HepG2 (cell line): Measurements from ENCODE around the gene NACC2. TPM values are rescaled to one million over a fixed set of nuclear protein-coding genes. Genes with fewer than 3 reads are reported as not detected.

Source experiments
- HCFC1 ChIP-seq: fragments of 150-350 bp; IDR thresholded peaks from 2 replicates; pipeline ENCODE4 v1.6.1; 2014; ENCODE audit warnings: low read depth, low read length
- HINFP ChIP-seq: sonication (generic); formaldehyde crosslinking; IDR thresholded peaks from 2 replicates; pipeline ENCODE4 v1.4.0; 2020; ENCODE audit warnings: low read depth, mild to moderate bottlenecking, missing genetic modification reagents
- HIVEP1 ChIP-seq: sonication (generic); formaldehyde crosslinking; IDR thresholded peaks from 2 replicates; pipeline ENCODE4 v1.4.0; 2020; ENCODE audit warnings: mild to moderate bottlenecking, missing genetic modification reagents
- IRX3 ChIP-seq: sonication (generic); formaldehyde crosslinking; IDR thresholded peaks from 2 replicates; pipeline ENCODE4 v1.8.1; 2023; ENCODE audit warnings: mild to moderate bottlenecking, low read depth, missing genetic modification reagents, borderline replicate concordance
- MAF1 ChIP-seq: sonication (generic); formaldehyde crosslinking; IDR thresholded peaks from 2 replicates; pipeline ENCODE4 v1.5.0; 2020; ENCODE audit warnings: missing genetic modification reagents, borderline replicate concordance
- MEIS1 ChIP-seq: sonication (generic); formaldehyde crosslinking; IDR thresholded peaks from 2 replicates; pipeline ENCODE4 v1.9.0; 2021; ENCODE audit warnings: mild to moderate bottlenecking, missing genetic modification reagents, moderate library complexity, borderline replicate concordance
- MEIS2 ChIP-seq: sonication (generic); formaldehyde crosslinking; IDR thresholded peaks from 2 replicates; pipeline ENCODE4 v1.9.0; 2021; ENCODE audit warnings: mild to moderate bottlenecking, missing genetic modification reagents
- NFAT5 ChIP-seq: sonication (generic); formaldehyde crosslinking; IDR thresholded peaks from 2 replicates; pipeline ENCODE4 v1.4.0; 2020; ENCODE audit warnings: missing genetic modification reagents
- ZNF24 ChIP-seq: fragments of 450-650 bp; IDR thresholded peaks from 2 replicates; pipeline ENCODE4 v1.6.1; 2017; ENCODE audit warnings: antibody characterized with exemption, mild to moderate bottlenecking
- ZNF276 ChIP-seq: sonication (generic); formaldehyde crosslinking; IDR thresholded peaks from 2 replicates; pipeline ENCODE4 v1.4.0; 2020; ENCODE audit warnings: mild to moderate bottlenecking, low read depth, missing genetic modification reagents
- ZNF577 ChIP-seq: sonication (generic); formaldehyde crosslinking; IDR thresholded peaks from 2 replicates; pipeline ENCODE4 v1.4.0; 2020; ENCODE audit warnings: mild to moderate bottlenecking, low read depth, missing genetic modification reagents, borderline replicate concordance
- ZNF615 ChIP-seq: sonication (generic); formaldehyde crosslinking; IDR thresholded peaks from 2 replicates; pipeline ENCODE4 v1.5.0; 2020; ENCODE audit warnings: mild to moderate bottlenecking, missing genetic modification reagents, borderline replicate concordance
- ZNF619 ChIP-seq: sonication (generic); formaldehyde crosslinking; IDR thresholded peaks from 2 replicates; pipeline ENCODE4 v1.4.0; 2020; ENCODE audit warnings: mild to moderate bottlenecking, missing genetic modification reagents
- ZNF878 ChIP-seq: sonication (generic); formaldehyde crosslinking; IDR thresholded peaks from 2 replicates; pipeline ENCODE4 v1.8.1; 2023; ENCODE audit warnings: mild to moderate bottlenecking, missing genetic modification reagents, moderate library complexity
- polyA plus RNA-seq, 8 experiments: library from polyadenylated mRNA; depleted of rRNA in 3 of 8; stranded (reverse) in 7 of 8; unstranded in 1 of 8; fragments of >200 nt; fragmentation: Illumina TruSeq in 4 of 8; extraction: Trizol in 4 of 8; gene quantifications; 2 replicates each; pipeline versions ENCODE4 v1.2.1 to v1.2.3, GENCODE V29; 2011 to 2016; ENCODE audit warnings: low read depth in 4 of 8, missing spikeins in 1 of 8, mixed read lengths in 1 of 8; ENCODE audit not compliant: insufficient read depth in 1 of 8
- total RNA-seq, 5 experiments: library from RNA; depleted of rRNA; stranded (reverse); fragments of >200 nt; fragmentation: Illumina TruSeq; extraction: Trizol; gene quantifications; 2 replicates each; pipeline ENCODE4 v1.2.3, GENCODE V29; 2016; ENCODE audit warnings: low read depth in 1 of 5
- TF ChIP-seq, protein P1 (sequence below): sonication (generic); formaldehyde crosslinking; IDR thresholded peaks from 2 replicates; pipeline ENCODE4 v1.4.0; 2020; ENCODE audit warnings: missing genetic modification reagents
- TF ChIP-seq, protein P2 (sequence below): sonication (generic); formaldehyde crosslinking; IDR thresholded peaks from 2 replicates; pipeline ENCODE4 v1.9.0; 2022; ENCODE audit warnings: missing genetic modification reagents, mild to moderate bottlenecking, borderline replicate concordance
- TF ChIP-seq, protein P3 (sequence below): sonication (generic); formaldehyde crosslinking; IDR thresholded peaks from 2 replicates; pipeline ENCODE4 v1.4.0; 2020; ENCODE audit warnings: mild to moderate bottlenecking, missing genetic modification reagents

The NACC2 gene
- total and polyA plus RNA-seq, 2 of the 13 experiments (the other 11 are each of a cell fraction or from before 2014, with no cell fraction given) = 5.9 to 12.3 TPM

- TF ChIP-seq, protein P1, sequence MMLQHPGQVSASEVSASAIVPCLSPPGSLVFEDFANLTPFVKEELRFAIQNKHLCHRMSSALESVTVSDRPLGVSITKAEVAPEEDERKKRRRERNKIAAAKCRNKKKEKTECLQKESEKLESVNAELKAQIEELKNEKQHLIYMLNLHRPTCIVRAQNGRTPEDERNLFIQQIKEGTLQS (CRISPR knock-in tag) = no peak
- TF ChIP-seq ZNF577 (no peak), HIVEP1 (CRISPR knock-in tag) (no peak), ZNF619 (CRISPR knock-in tag) (no peak), MEIS1 (CRISPR knock-in tag) (peak; percentile 10; the same call in 1 of the 2 replicates), IRX3 (no peak), ZNF878 (CRISPR knock-in tag) (no peak), HINFP (CRISPR knock-in tag) (no peak), ZNF276 (CRISPR knock-in tag) (0 out of 2 replicates have a peak, but pooled peaks have one; percentile 80), ZNF24 (no peak), NFAT5 (CRISPR knock-in tag) (no peak), ZNF615 (CRISPR knock-in tag) (no peak), HCFC1 (no peak; the same call in none of the 2 replicates), MAF1 (no peak; the same call in 1 of the 2 replicates), MEIS2 (CRISPR knock-in tag) (no peak)
- TF ChIP-seq, protein P2, sequence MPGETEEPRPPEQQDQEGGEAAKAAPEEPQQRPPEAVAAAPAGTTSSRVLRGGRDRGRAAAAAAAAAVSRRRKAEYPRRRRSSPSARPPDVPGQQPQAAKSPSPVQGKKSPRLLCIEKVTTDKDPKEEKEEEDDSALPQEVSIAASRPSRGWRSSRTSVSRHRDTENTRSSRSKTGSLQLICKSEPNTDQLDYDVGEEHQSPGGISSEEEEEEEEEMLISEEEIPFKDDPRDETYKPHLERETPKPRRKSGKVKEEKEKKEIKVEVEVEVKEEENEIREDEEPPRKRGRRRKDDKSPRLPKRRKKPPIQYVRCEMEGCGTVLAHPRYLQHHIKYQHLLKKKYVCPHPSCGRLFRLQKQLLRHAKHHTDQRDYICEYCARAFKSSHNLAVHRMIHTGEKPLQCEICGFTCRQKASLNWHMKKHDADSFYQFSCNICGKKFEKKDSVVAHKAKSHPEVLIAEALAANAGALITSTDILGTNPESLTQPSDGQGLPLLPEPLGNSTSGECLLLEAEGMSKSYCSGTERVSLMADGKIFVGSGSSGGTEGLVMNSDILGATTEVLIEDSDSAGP (CRISPR knock-in tag) = no peak; the same call in 1 of the 2 replicates
- TF ChIP-seq, protein P3, sequence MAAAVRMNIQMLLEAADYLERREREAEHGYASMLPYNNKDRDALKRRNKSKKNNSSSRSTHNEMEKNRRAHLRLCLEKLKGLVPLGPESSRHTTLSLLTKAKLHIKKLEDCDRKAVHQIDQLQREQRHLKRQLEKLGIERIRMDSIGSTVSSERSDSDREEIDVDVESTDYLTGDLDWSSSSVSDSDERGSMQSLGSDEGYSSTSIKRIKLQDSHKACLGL (CRISPR knock-in tag) = peak; percentile 64; the same call in 1 of the 2 replicates
Observed at GRCh38 chr9:136118320-136119060, 23.4 kb upstream of the NACC2 start, which contains the start of gene TMEM250 (continued).
